Measurements from ENCODE around the gene TCOF1.
A peak's percentile ranks its signal among the peaks of the same experiment; 100 is the strongest.

TCOF1 gene

DNA sequence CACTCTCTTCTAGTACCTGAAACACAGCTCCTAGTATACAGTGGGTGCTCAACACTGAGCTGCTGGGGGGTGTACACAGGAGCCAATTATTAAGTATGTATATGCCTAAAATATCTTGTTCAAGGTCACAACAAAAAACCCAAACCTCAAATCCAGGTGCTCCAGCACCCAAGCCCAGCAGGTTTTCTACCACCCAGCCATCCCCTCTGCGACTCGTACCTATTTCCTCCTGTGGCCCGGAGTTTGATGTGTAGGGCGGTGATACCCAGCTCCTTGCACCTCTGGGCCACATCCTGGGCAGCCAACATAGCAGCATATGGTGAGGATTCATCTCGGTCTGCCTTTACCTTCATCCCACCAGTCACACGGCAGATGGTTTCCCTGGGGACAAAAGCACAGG is 89.1 kb downstream of the TCOF1 start:
- Histone ChIP-seq H3K9me3 (ENCODE audit: control insufficient read depth, low read length) (peaks cover 6% of the 10 kb centered on the region), H3K4me3 (ENCODE audit: extremely low read depth, insufficient read depth, low read length, poor library complexity, severe bottlenecking) (no peak overlapping the region), H3K27ac (ENCODE audit: low read depth, low read length, severe bottlenecking) (no peak overlapping the region), H3K4me1 (ENCODE audit: control insufficient read depth, insufficient read depth, low read length, poor library complexity, severe bottlenecking) (peaks cover 25% of the 10 kb centered on the region), H3K36me3 (ENCODE audit: control insufficient read depth, insufficient read depth, low read length) (peaks cover 63% of the 10 kb centered on the region)
- 100% methylated on average over 5 to 6 of the region's 6 CpGs for WGBS, 2 experiments (ENCODE audit: insufficient coverage in 2 of 2)

DNA sequence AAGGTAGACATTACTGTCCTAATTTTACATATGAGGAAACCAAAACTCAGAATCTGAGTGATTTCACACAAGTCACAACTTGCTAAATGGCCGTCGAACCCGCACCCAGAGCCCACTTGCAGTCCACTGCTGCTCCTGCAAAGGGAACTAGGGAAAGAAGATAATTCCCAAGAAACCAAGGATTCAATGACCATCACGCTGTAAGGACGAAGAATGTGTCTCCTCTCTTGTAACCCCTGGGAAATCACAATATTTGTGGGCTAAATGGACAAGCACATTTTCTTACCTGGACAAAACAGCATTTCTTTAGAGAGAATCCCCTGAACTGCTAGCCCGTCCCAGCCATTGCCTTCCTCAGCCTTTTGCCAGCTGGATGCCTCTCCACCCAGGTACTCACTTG is 89.7 kb downstream of the TCOF1 start:
- Histone ChIP-seq H3K4me1 (ENCODE audit: control insufficient read depth, insufficient read depth, low read length, poor library complexity, severe bottlenecking) (peaks cover 22% of the 10 kb centered on the region), H3K27ac (ENCODE audit: low read depth, low read length, severe bottlenecking) (no peak overlapping the region), H3K9me3 (ENCODE audit: control insufficient read depth, low read length) (peaks cover 6% of the 10 kb centered on the region), H3K4me3 (ENCODE audit: extremely low read depth, insufficient read depth, low read length, poor library complexity, severe bottlenecking) (no peak overlapping the region), H3K36me3 (ENCODE audit: control insufficient read depth, insufficient read depth, low read length) (peaks cover 63% of the 10 kb centered on the region)
- 98% methylated on average over 6 of the region's 6 CpGs for WGBS, 2 experiments (ENCODE audit: insufficient coverage in 2 of 2)

DNA sequence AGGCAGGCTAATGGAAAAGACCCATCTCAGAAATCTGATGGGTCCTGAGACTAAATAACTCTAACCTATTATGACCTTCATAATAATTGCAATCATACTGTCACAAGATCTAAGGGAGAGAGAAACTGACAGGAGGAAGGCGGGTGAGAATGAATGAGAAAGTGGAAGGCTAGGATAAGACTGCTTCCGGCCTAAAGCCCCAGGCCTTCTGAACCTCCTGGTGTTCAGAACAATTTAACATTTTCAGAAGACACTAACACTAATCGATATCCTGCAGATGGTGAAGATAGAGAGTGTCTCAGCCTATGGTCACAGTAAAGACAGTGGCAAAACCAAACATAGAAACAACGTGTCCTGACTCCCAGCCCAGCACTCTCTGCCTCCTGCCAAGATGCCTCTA is 90.8 kb downstream of the TCOF1 start:
- Histone ChIP-seq H3K4me3 (ENCODE audit: extremely low read depth, insufficient read depth, low read length, poor library complexity, severe bottlenecking) (peak overlapping the region; percentile 93), H3K27ac (ENCODE audit: low read depth, low read length, severe bottlenecking) (peak overlapping the region; percentile 20), H3K4me1 (ENCODE audit: control insufficient read depth, insufficient read depth, low read length, poor library complexity, severe bottlenecking) (peaks cover 22% of the 10 kb centered on the region), H3K9me3 (ENCODE audit: control insufficient read depth, low read length) (peaks cover 6% of the 10 kb centered on the region), H3K36me3 (ENCODE audit: control insufficient read depth, insufficient read depth, low read length) (peaks cover 56% of the 10 kb centered on the region)
- 14 to 17% methylated on average over 1 to 2 of the region's 4 CpGs for WGBS, 2 experiments (ENCODE audit: insufficient coverage in 2 of 2)

DNA sequence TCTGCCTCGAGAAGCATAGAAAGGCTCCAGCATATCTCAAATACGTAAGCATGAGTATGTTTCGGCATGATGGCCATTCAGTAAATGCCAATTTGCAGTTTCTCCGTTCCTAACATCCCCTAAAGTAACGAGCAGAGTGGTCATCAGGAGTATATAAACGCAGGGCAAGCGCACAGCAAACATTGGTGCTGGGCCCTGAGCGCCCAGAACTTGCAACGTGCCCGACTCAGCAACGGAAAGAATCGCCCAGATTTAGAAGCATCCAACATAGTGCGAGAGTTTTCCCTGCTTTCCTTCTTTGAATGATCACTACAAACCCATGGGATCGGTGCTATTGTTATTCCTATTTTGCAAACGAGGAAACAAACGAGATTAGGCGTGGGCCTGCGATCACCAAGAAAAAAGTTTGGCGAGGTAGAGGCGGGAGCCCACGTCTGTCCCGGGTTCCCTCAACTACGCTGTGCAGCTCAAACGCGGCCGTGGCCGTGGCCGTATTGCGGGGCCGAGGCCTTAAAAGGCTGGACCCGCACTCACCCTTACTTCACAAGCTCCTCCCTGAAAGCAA is 91.5 kb downstream of the TCOF1 start:
- Histone ChIP-seq H3K36me3 (ENCODE audit: control insufficient read depth, insufficient read depth, low read length) (peaks cover 49% of the 10 kb centered on the region), H3K4me3 (ENCODE audit: extremely low read depth, insufficient read depth, low read length, poor library complexity, severe bottlenecking) (peak overlapping the region; percentile 93), H3K27ac (ENCODE audit: low read depth, low read length, severe bottlenecking) (peak overlapping the region; percentile 93), H3K9me3 (ENCODE audit: control insufficient read depth, low read length) (peaks cover 6% of the 10 kb centered on the region), H3K4me1 (ENCODE audit: control insufficient read depth, insufficient read depth, low read length, poor library complexity, severe bottlenecking) (peaks cover 22% of the 10 kb centered on the region)
- 0% methylated on average over 30 to 31 of the region's 31 CpGs for WGBS, 2 experiments (ENCODE audit: insufficient coverage in 2 of 2)

Measured in mesodermal cell (in vitro differentiated cells).